GM21423 (cell line): ENCODE results near the gene SFTPA1.
"Not testable (repeated sequence)": the region's sequence is repeated elsewhere in the genome, so short reads cannot be mapped to it uniquely, and the experiment has no call there.

Source experiments
- ATAC-seq: cut with Tn5 transposase; IDR thresholded peaks from one replicate; pipeline ENCODE4 v1.9.1; 2021; ENCODE audit warnings: mild to moderate bottlenecking, moderate library complexity; ENCODE audit not compliant: unreplicated experiment

Gene SFTPA1

GRCh38 chr10:79608505-79609375 lies 2.0 kb upstream of the SFTPA1 start:
- ATAC-seq, result no peak

- not testable (repeated sequence) for ATAC-seq
Measured at GRCh38 chr10:79611193-79611976, 646 bp downstream of the SFTPA1 start.

GRCh38 chr10:79615577-79615976 lies 4.8 kb downstream of the SFTPA1 start:
- no peak for ATAC-seq

GRCh38 chr10:79616164-79616563 lies 5.4 kb downstream of the SFTPA1 start:
- ATAC-seq, result no peak

GRCh38 chr10:79623663-79624062 lies 12.9 kb downstream of the SFTPA1 start:
- not testable (repeated sequence) for ATAC-seq

- ATAC-seq, result no peak
Measured at GRCh38 chr10:79627075-79627474, 16.3 kb downstream of the SFTPA1 start.

- no peak for ATAC-seq
Measured at GRCh38 chr10:79628083-79628482, 17.3 kb downstream of the SFTPA1 start.

- ATAC-seq, result no peak
Measured at GRCh38 chr10:79628988-79629954, 18.5 kb downstream of the SFTPA1 start.

- ATAC-seq, result no peak
Measured at GRCh38 chr10:79629955-79630327, 19.2 kb downstream of the SFTPA1 start.

GRCh38 chr10:79636654-79637199 lies 26.0 kb downstream of the SFTPA1 start:
- not testable (repeated sequence) for ATAC-seq

GRCh38 chr10:79638318-79638717 lies 27.6 kb downstream of the SFTPA1 start:
- ATAC-seq, result no peak

GRCh38 chr10:79652695-79653094 lies 42.0 kb downstream of the SFTPA1 start:
- ATAC-seq, result not testable (repeated sequence)

GRCh38 chr10:79663287-79663686 lies 52.5 kb downstream of the SFTPA1 start:
- ATAC-seq, result not testable (repeated sequence)

GRCh38 chr10:79664686-79665085 lies 53.9 kb downstream of the SFTPA1 start:
- ATAC-seq, result not testable (repeated sequence)
